NCI-H345 treated with DMSO at 0.1 percent for 48 hours (cell line): ENCODE measurements around the gene SLC1A1.
A peak's percentile ranks its signal among the peaks of the same experiment; 100 is the strongest.
"Not testable (repeated sequence)": the region's sequence is repeated elsewhere in the genome, so short reads cannot be mapped to it uniquely, and the experiment has no call there.

Source experiments
- DNase-seq: peaks from one replicate; lab custom pipeline; 2025; ENCODE audit not compliant: unreplicated experiment; lab: John Stamatoyannopoulos, UW

SLC1A1 gene

GRCh38 chr9:4574657-4575243 is 84.5 kb downstream of the SLC1A1 start:
- DNase-seq, result no peak

- no peak for DNase-seq
Observed at GRCh38 chr9:4575997-4576396, 85.7 kb downstream of the SLC1A1 start.

- no peak for DNase-seq
Observed at GRCh38 chr9:4576448-4576847, 86.2 kb downstream of the SLC1A1 start.

GRCh38 chr9:4579001-4579400 is 88.7 kb downstream of the SLC1A1 start:
- DNase-seq, result no peak

GRCh38 chr9:4581035-4581760 is 90.9 kb downstream of the SLC1A1 start:
- no peak for DNase-seq

GRCh38 chr9:4581861-4582565 is 91.7 kb downstream of the SLC1A1 start:
- DNase-seq, result no peak

GRCh38 chr9:4583001-4583400 is 92.7 kb downstream of the SLC1A1 start:
- DNase-seq, result no peak

- no peak for DNase-seq
Observed at GRCh38 chr9:4584636-4585035, 94.4 kb downstream of the SLC1A1 start.

GRCh38 chr9:4585135-4585534 is 94.9 kb downstream of the SLC1A1 start:
- no peak for DNase-seq

GRCh38 chr9:4588721-4589120 is 98.5 kb downstream of the SLC1A1 start:
- no peak for DNase-seq

GRCh38 chr9:4590430-4591122 is 100.3 kb downstream of the SLC1A1 start:
- no peak for DNase-seq

GRCh38 chr9:4591123-4591500 is 100.8 kb downstream of the SLC1A1 start:
- DNase-seq, result no peak

GRCh38 chr9:4592295-4592694 is 102.0 kb downstream of the SLC1A1 start:
- no peak for DNase-seq

GRCh38 chr9:4592886-4593285 is 102.6 kb downstream of the SLC1A1 start:
- DNase-seq, result no peak

GRCh38 chr9:4594545-4594944 is 104.3 kb downstream of the SLC1A1 start:
- no peak for DNase-seq

GRCh38 chr9:4594994-4595393 is 104.7 kb downstream of the SLC1A1 start:
- no peak for DNase-seq

GRCh38 chr9:4596165-4596922 is 106.1 kb downstream of the SLC1A1 start:
- DNase-seq, result no peak

GRCh38 chr9:4600368-4600767 is 110.1 kb downstream of the SLC1A1 start:
- DNase-seq, result no peak

- no peak for DNase-seq
Observed at GRCh38 chr9:4603830-4604229, 113.6 kb downstream of the SLC1A1 start.

- DNase-seq, result peak; percentile 74
Observed at GRCh38 chr9:4604678-4605095, 114.4 kb downstream of the SLC1A1 start.

- DNase-seq, result not testable (repeated sequence)
Observed at GRCh38 chr9:4606033-4606432, 115.8 kb downstream of the SLC1A1 start.
